ENCODE data around the gene COL6A1. TPM values are rescaled to one million over a fixed set of nuclear protein-coding genes. Genes with fewer than 3 reads are reported as not detected.

The COL6A1 gene
- total and polyA plus RNA-seq, 2 of the 4 experiments (the other 2 are of a cell fraction): 173 to 1,578 TPM

DNA sequence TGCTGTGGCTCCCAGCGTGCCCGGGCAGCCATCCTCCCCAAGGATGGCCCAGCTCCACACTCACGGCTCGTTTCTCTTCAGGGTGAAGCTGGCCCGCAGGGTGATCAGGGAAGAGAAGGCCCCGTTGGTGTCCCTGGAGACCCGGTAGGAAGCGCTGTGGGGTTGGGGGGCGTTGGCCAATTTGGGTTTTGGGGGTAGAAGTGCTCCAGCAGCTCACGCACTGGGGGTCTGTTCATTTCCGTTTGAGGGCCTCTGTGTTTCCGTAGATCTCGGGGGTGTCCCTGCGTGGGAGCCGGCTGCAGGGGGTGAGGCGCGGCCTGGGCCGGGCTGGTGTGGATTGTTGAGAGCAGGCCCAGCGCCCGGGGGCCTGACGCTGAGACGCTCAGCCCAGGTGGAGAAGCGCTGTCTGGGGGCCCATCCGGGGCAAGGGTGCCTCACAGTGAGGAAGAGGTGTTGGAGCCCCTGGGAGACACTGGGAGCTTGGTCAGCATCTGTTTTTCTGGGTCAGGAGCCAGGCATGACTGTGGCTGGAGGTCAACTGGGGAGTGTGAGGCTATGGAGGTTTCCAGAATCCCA, 12.6 kb downstream of the COL6A1 start (continued):
- TF ChIP-seq, protein P1, sequence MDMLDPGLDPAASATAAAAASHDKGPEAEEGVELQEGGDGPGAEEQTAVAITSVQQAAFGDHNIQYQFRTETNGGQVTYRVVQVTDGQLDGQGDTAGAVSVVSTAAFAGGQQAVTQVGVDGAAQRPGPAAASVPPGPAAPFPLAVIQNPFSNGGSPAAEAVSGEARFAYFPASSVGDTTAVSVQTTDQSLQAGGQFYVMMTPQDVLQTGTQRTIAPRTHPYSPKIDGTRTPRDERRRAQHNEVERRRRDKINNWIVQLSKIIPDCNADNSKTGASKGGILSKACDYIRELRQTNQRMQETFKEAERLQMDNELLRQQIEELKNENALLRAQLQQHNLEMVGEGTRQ (IDR thresholded peaks at IDR 0.05; ENCODE audit: low read depth, low read length): no peak
- no peak for TF ChIP-seq CEBPB (IDR thresholded peaks at IDR 0.05; ENCODE audit: low read depth, low read length)
- TF ChIP-seq CHD1 (IDR thresholded peaks at IDR 0.05; ENCODE audit: low read depth, low read length): no peak
- TF ChIP-seq NFE2L2 (IDR thresholded peaks at IDR 0.05; ENCODE audit: low read depth, low read length): no peak
- no peak for TF ChIP-seq POLR2A (IDR thresholded peaks at IDR 0.05; ENCODE audit: low read depth, low read length)

Data from IMR-90 (cell line).